HepG2 (cell line): ENCODE data around the gene C16orf54. TPM values are rescaled to one million over a fixed set of nuclear protein-coding genes. Genes with fewer than 3 reads are reported as not detected.

Experiments used
- ARNT2 ChIP-seq: sonication (generic); formaldehyde crosslinking; IDR thresholded peaks from 2 replicates; pipeline ENCODE4 v1.8.0; 2022; ENCODE audit warnings: mild to moderate bottlenecking, low read depth, missing genetic modification reagents, moderate library complexity
- ATF4 ChIP-seq, 2 experiments: fragments of 450-650 bp in 1 of 2; sonication (generic) in 1 of 2; formaldehyde crosslinking; IDR thresholded peaks; 2 replicates each; pipeline versions ENCODE4 v1.5.0 to v1.8.0; 2020 to 2022; ENCODE audit warnings: mild to moderate bottlenecking in 1 of 2, missing genetic modification reagents in 1 of 2
- BHLHE40 ChIP-seq: IDR thresholded peaks from 2 replicates; pipeline ENCODE4 v1.6.1; 2011; ENCODE audit warnings: low read length, improper control_type of control experiment
- CBX5 ChIP-seq: sonication (generic); formaldehyde crosslinking; IDR thresholded peaks from 2 replicates; pipeline ENCODE4 v1.4.0; 2020; ENCODE audit warnings: missing genetic modification reagents, borderline replicate concordance
- CEBPB ChIP-seq: IDR thresholded peaks from 2 replicates; pipeline ENCODE4 v1.6.1; 2011; ENCODE audit warnings: low read depth, low read length, improper control_type of control experiment, borderline replicate concordance
- CEBPG ChIP-seq: IDR thresholded peaks from 2 replicates; pipeline ENCODE4 v1.6.1; 2016
- KLF16 ChIP-seq, 2 experiments: sonication (generic) in 1 of 2; formaldehyde crosslinking in 1 of 2; IDR thresholded peaks; 2 replicates each; pipeline versions ENCODE4 v1.6.1 to v1.8.0; 2016 to 2023; ENCODE audit warnings: missing genetic modification reagents in 2 of 2, missing compliant biosample characterization in 1 of 2
- MTERF4 ChIP-seq: sonication (generic); formaldehyde crosslinking; IDR thresholded peaks from 2 replicates; pipeline ENCODE4 v1.8.0; 2023; ENCODE audit warnings: mild to moderate bottlenecking, missing genetic modification reagents
- PRDM4 ChIP-seq: sonication (generic); formaldehyde crosslinking; IDR thresholded peaks from 2 replicates; pipeline ENCODE4 v1.9.0; 2021; ENCODE audit warnings: missing genetic modification reagents, borderline replicate concordance
- TEAD3 ChIP-seq: optimal IDR thresholded peaks from 2 replicates; pipeline ENCODE3; 2016; ENCODE audit warnings: borderline replicate concordance
- ZFAT ChIP-seq: sonication (generic); formaldehyde crosslinking; conservative IDR thresholded peaks from 2 replicates; pipeline ENCODE4 v1.8.1; 2023; ENCODE audit warnings: missing genetic modification reagents, inconsistent platforms
- ZFP37 ChIP-seq: sonication (generic); formaldehyde crosslinking; IDR thresholded peaks from 2 replicates; pipeline ENCODE4 v1.4.0; 2020; ENCODE audit warnings: missing genetic modification reagents, borderline replicate concordance
- ZNF562 ChIP-seq: sonication (generic); formaldehyde crosslinking; IDR thresholded peaks from 2 replicates; pipeline ENCODE4 v1.8.0; 2022; ENCODE audit warnings: missing genetic modification reagents, borderline replicate concordance
- ZNF660 ChIP-seq: sonication (generic); formaldehyde crosslinking; IDR thresholded peaks from 2 replicates; pipeline ENCODE4 v1.5.1; 2020; ENCODE audit warnings: mild to moderate bottlenecking, low read depth, missing genetic modification reagents, borderline replicate concordance
- ZSCAN21 ChIP-seq: sonication (generic); formaldehyde crosslinking; IDR thresholded peaks from 2 replicates; pipeline ENCODE4 v1.8.0; 2022; ENCODE audit warnings: mild to moderate bottlenecking, missing genetic modification reagents, moderate library complexity, borderline replicate concordance
- polyA plus RNA-seq, 8 experiments: library from polyadenylated mRNA; depleted of rRNA in 3 of 8; stranded (reverse) in 7 of 8; unstranded in 1 of 8; fragments of >200 nt; fragmentation: Illumina TruSeq in 4 of 8; extraction: Trizol in 4 of 8; gene quantifications; 2 replicates each; pipeline versions ENCODE4 v1.2.1 to v1.2.3, GENCODE V29; 2011 to 2016; ENCODE audit warnings: low read depth in 4 of 8, missing spikeins in 1 of 8, mixed read lengths in 1 of 8; ENCODE audit not compliant: insufficient read depth in 1 of 8
- total RNA-seq, 5 experiments: library from RNA; depleted of rRNA; stranded (reverse); fragments of >200 nt; fragmentation: Illumina TruSeq; extraction: Trizol; gene quantifications; 2 replicates each; pipeline ENCODE4 v1.2.3, GENCODE V29; 2016; ENCODE audit warnings: low read depth in 1 of 5
- TF ChIP-seq, protein P1 (sequence below): IDR thresholded peaks from 2 replicates; pipeline ENCODE4 v1.6.1; 2012; ENCODE audit warnings: low read depth, low read length, improper control_type of control experiment
- TF ChIP-seq, protein P2 (sequence below): sonication (generic); formaldehyde crosslinking; IDR thresholded peaks from 2 replicates; pipeline ENCODE4 v1.4.0; 2020; ENCODE audit warnings: missing genetic modification reagents
- TF ChIP-seq, protein P3 (sequence below): sonication (generic); formaldehyde crosslinking; IDR thresholded peaks from 2 replicates; pipeline ENCODE4 v1.4.0; 2020; ENCODE audit warnings: mild to moderate bottlenecking, low read depth, missing genetic modification reagents

C16orf54 gene
- total and polyA plus RNA-seq, 2 of the 13 experiments (the other 11 are each of a cell fraction or from before 2014, with no cell fraction given): not detected

DNA sequence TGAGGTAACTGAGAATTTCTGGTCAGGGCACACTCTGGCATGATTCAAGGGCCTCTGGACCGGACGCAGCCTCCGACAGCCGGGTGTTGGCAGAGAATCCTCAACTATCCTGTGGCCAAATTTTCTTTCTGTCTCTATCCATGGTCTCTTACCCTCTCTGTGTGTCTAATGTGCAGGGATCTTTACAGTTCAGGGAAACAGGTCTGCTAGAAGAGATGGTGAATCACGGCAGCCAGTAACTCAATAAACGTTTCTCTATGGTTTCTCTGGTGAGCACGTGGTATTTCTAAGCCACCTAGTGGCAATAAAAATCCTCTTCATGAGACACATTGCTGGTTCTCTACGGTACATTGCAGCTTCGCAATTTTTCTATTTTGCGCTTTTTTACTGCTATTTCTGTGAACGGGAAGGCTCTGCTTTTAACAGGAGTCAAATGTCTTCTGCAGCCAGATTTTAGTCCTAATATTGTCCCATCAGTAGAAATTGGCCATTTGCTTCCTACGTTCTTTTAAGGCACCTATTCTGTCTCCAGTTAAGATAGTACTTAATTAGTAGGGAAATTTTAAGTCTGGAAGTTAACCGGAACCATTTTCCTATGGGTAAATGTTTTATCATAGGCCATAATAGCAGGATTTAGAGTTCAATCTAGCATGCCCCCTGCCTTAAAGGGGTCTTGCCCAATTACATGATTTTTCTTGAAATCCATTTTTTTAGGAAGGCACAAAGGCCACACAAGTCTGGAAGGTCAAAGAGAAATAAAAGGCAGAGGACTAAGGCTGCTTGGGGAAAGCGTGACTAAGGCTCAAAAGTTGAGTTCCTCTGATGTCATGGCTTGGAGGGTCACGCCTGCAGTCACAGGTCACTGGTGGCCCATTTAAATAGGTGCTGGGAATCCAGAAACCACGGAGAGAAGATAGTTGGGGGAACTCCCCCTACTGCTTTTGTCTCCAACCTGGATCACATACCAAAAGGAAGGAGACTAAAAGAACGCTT lies 35.3 kb downstream of the C16orf54 start (continued):
- TF ChIP-seq ZFAT (CRISPR knock-in tag): no peak
- no peak for TF ChIP-seq ZNF660 (CRISPR knock-in tag)
- TF ChIP-seq ARNT2 (CRISPR knock-in tag): no peak
- TF ChIP-seq KLF16 (CRISPR knock-in tag; IDR thresholded peaks at IDR 0.05): no peak
- TF ChIP-seq, protein P1, sequence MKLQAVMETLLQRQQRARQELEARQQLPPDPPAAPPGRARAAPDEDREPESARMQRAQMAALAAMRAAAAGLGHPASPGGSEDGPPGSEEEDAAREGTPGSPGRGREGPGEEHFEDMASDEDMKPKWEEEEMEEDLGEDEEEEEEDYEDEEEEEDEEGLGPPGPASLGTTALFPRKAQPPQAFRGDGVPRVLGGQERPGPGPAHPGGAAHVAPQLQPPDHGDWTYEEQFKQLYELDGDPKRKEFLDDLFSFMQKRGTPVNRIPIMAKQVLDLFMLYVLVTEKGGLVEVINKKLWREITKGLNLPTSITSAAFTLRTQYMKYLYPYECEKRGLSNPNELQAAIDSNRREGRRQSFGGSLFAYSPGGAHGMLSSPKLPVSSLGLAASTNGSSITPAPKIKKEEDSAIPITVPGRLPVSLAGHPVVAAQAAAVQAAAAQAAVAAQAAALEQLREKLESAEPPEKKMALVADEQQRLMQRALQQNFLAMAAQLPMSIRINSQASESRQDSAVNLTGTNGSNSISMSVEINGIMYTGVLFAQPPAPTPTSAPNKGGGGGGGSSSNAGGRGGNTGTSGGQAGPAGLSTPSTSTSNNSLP: peak; percentile 73; the same call in 1 of the 2 replicates
- TF ChIP-seq PRDM4 (CRISPR knock-in tag): no peak
- TF ChIP-seq, protein P2, sequence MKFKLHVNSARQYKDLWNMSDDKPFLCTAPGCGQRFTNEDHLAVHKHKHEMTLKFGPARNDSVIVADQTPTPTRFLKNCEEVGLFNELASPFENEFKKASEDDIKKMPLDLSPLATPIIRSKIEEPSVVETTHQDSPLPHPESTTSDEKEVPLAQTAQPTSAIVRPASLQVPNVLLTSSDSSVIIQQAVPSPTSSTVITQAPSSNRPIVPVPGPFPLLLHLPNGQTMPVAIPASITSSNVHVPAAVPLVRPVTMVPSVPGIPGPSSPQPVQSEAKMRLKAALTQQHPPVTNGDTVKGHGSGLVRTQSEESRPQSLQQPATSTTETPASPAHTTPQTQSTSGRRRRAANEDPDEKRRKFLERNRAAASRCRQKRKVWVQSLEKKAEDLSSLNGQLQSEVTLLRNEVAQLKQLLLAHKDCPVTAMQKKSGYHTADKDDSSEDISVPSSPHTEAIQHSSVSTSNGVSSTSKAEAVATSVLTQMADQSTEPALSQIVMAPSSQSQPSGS: no peak
- peak; percentile 68 for TF ChIP-seq TEAD3 (CRISPR knock-in tag)
- no peak for TF ChIP-seq CBX5 (CRISPR knock-in tag)
- TF ChIP-seq MTERF4 (CRISPR knock-in tag): no peak
- no peak for TF ChIP-seq ZNF562 (CRISPR knock-in tag)
- no peak for TF ChIP-seq CEBPG
- peak; percentile 48; the same call in 1 of the 2 replicates for TF ChIP-seq BHLHE40
- TF ChIP-seq ZFP37 (CRISPR knock-in tag): no peak
- no peak for TF ChIP-seq ZSCAN21 (CRISPR knock-in tag)
- TF ChIP-seq ATF4 (CRISPR knock-in tag; IDR thresholded peaks at IDR 0.05): no peak
- TF ChIP-seq CEBPB: no peak
- TF ChIP-seq, protein P3, sequence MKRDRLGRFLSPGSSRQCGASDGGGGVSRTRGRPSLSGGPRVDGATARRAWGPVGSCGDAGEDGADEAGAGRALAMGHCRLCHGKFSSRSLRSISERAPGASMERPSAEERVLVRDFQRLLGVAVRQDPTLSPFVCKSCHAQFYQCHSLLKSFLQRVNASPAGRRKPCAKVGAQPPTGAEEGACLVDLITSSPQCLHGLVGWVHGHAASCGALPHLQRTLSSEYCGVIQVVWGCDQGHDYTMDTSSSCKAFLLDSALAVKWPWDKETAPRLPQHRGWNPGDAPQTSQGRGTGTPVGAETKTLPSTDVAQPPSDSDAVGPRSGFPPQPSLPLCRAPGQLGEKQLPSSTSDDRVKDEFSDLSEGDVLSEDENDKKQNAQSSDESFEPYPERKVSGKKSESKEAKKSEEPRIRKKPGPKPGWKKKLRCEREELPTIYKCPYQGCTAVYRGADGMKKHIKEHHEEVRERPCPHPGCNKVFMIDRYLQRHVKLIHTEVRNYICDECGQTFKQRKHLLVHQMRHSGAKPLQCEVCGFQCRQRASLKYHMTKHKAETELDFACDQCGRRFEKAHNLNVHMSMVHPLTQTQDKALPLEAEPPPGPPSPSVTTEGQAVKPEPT (CRISPR knock-in tag): no peak
